ENCODE data around the gene EMSY. TPM values are rescaled to one million over a fixed set of nuclear protein-coding genes. Genes with fewer than 3 reads are reported as not detected.

EMSY gene
- total and polyA plus RNA-seq, 2 of the 13 experiments (the other 11 are each of a cell fraction or from before 2014, with no cell fraction given): 11.6 to 18.5 TPM

- TF ChIP-seq SRF (IDR thresholded peaks at IDR 0.05; ENCODE audit: low read depth, low read length) (no peak), CREM (IDR thresholded peaks at IDR 0.05) (peak; percentile 98), CREM (CRISPR knock-in tag; IDR thresholded peaks at IDR 0.05) (no peak), ZNF207 (IDR thresholded peaks at IDR 0.05; ENCODE audit: borderline replicate concordance) (no peak), ZNF180 (CRISPR knock-in tag; IDR thresholded peaks at IDR 0.05; ENCODE audit: borderline replicate concordance, low read depth) (no peak), JUN (CRISPR knock-in tag; IDR thresholded peaks at IDR 0.05) (no peak), ZNF276 (CRISPR knock-in tag; IDR thresholded peaks at IDR 0.05; ENCODE audit: low read depth) (0 out of 2 replicates have a peak, but pooled peaks have one; percentile 25), ARNTL (CRISPR knock-in tag; IDR thresholded peaks at IDR 0.05) (0 out of 2 replicates have a peak, but pooled peaks have one; percentile 34), RNF219 (CRISPR knock-in tag; IDR thresholded peaks at IDR 0.05) (no peak), ZNF792 (CRISPR knock-in tag; IDR thresholded peaks at IDR 0.05) (peak; percentile 69), SIN3A (IDR thresholded peaks at IDR 0.05; ENCODE audit: borderline replicate concordance, low read depth, low read length) (peak; percentile 79; the same call in 1 of the 2 replicates), RNF2 (conservative IDR thresholded peaks at IDR 0.05; ENCODE audit: low read depth) (no peak), POLR2A (IDR thresholded peaks at IDR 0.05; ENCODE audit: insufficient read depth in 1 of 2, low read depth in 2 of 2, low read length in 2 of 2) (peak; percentile 96 to 99), ZNF547 (CRISPR knock-in tag; IDR thresholded peaks at IDR 0.05) (no peak), ZNF775 (CRISPR knock-in tag; IDR thresholded peaks at IDR 0.05; ENCODE audit: borderline replicate concordance) (no peak), ZNF138 (CRISPR knock-in tag; IDR thresholded peaks at IDR 0.05; ENCODE audit: low read depth) (no peak), HNRNPL (IDR thresholded peaks at IDR 0.05; ENCODE audit: low read depth, low read length) (no peak), CAMTA2 (CRISPR knock-in tag; IDR thresholded peaks at IDR 0.05; ENCODE audit: borderline replicate concordance) (no peak), DR1 (CRISPR knock-in tag; IDR thresholded peaks at IDR 0.05) (peak; percentile 70; the same call in 1 of the 2 replicates), ZNF33A (CRISPR knock-in tag; IDR thresholded peaks at IDR 0.05; ENCODE audit: borderline replicate concordance) (no peak), ZNF572 (CRISPR knock-in tag; IDR thresholded peaks at IDR 0.05) (no peak), TOPORS (CRISPR knock-in tag; IDR thresholded peaks at IDR 0.05) (no peak), MIER3 (CRISPR knock-in tag; IDR thresholded peaks at IDR 0.05; ENCODE audit: borderline replicate concordance) (no peak), ZKSCAN8 (CRISPR knock-in tag; IDR thresholded peaks at IDR 0.05; ENCODE audit: borderline replicate concordance) (0 out of 2 replicates have a peak, but pooled peaks have one; percentile 52), ZNF615 (CRISPR knock-in tag; IDR thresholded peaks at IDR 0.05; ENCODE audit: borderline replicate concordance) (no peak), ZNF747 (CRISPR knock-in tag; IDR thresholded peaks at IDR 0.05; ENCODE audit: borderline replicate concordance) (no peak), DDIT3 (CRISPR knock-in tag; IDR thresholded peaks at IDR 0.05) (no peak), FOXO1 (CRISPR knock-in tag; IDR thresholded peaks at IDR 0.05) (no peak; the same call in 1 of the 2 replicates), KDM4B (CRISPR knock-in tag; IDR thresholded peaks at IDR 0.05) (no peak)
Measured at GRCh38 chr11:76444384-76445120, at the start of gene EMSY (continued).
